Naive B cell (primary cell): ENCODE data around the gene APOA4. TPM values are rescaled to one million over a fixed set of nuclear protein-coding genes. Genes with fewer than 3 reads are reported as not detected.

Experiments
- ATAC-seq, 2 donors: fragments of 150-1000 bp; cut with Tn5 transposase; 2 replicates each; pipeline ENCODE4 v1.10.0; 2021; ENCODE audit warnings: low read depth in 2 of 2, mild to moderate bottlenecking in 2 of 2, moderate library complexity in 2 of 2
- DNase-seq: peaks from one replicate; pipeline ENCODE4 v3.0.0; 2022
- H3K27ac Mint-ChIP-seq, 6 donors: one replicate each; pipeline ENCODE4 v1.8.0; 2020 to 2022; ENCODE audit warnings: mild to moderate bottlenecking in 6 of 6, mixed read lengths in 6 of 6, moderate library complexity in 5 of 6, inconsistent platforms in 2 of 6
- H3K27me3 Mint-ChIP-seq, 3 donors: one replicate each; pipeline ENCODE4 v1.8.0; 2021 to 2022; ENCODE audit warnings: mixed read lengths in 3 of 3, mild to moderate bottlenecking in 1 of 3
- H3K36me3 Mint-ChIP-seq, 2 donors: one replicate each; pipeline ENCODE4 v1.8.0; 2020 to 2022; ENCODE audit warnings: mixed read lengths in 2 of 2, inconsistent platforms in 1 of 2, mild to moderate bottlenecking in 1 of 2
- H3K4me1 Mint-ChIP-seq, 3 donors: one replicate each; pipeline ENCODE4 v1.8.0; 2020 to 2022; ENCODE audit warnings: mixed read lengths in 3 of 3, inconsistent platforms in 1 of 3, mild to moderate bottlenecking in 1 of 3, moderate library complexity in 1 of 3
- H3K4me3 Mint-ChIP-seq, 8 donors: one replicate each; pipeline ENCODE4 v1.8.0; 2020 to 2022; ENCODE audit warnings: mild to moderate bottlenecking in 8 of 8, mixed read lengths in 8 of 8, moderate library complexity in 8 of 8, inconsistent platforms in 2 of 8
- H3K9me3 Mint-ChIP-seq, 7 donors: one replicate each; pipeline ENCODE4 v1.8.0; 2020 to 2022; ENCODE audit warnings: mixed read lengths in 7 of 7, mild to moderate bottlenecking in 5 of 7, inconsistent platforms in 2 of 7, moderate library complexity in 1 of 7
- polyA plus RNA-seq, 6 donors: library from polyadenylated mRNA; unstranded; fragments of 300-500 nt; fragmentation: Illumina TruSeq; gene quantifications; one replicate each; pipeline ENCODE4 v1.2.3, GENCODE V29; 2021; ENCODE audit warnings: low read depth in 6 of 6

Gene APOA4
- polyA plus RNA-seq, 6 donors from 2014 or later: not detected

- DNase-seq (no peak), ATAC-seq (no peak)
- H3K27me3 Mint-ChIP-seq: peaks cover 8 to 24% (median 19%) of the 10 kb centered on the region in 3 donors
- no peak overlapping the region for H3K27ac Mint-ChIP-seq
- H3K36me3 Mint-ChIP-seq: no peaks in the 10 kb centered on the region
- no peaks in the 10 kb centered on the region for H3K9me3 Mint-ChIP-seq
- H3K4me3 Mint-ChIP-seq: no peak overlapping the region
- no peaks in the 10 kb centered on the region for H3K4me1 Mint-ChIP-seq
These were observed 24.7 kb downstream of the APOA4 start for GRCh38 chr11:116798368-116798767.

- Mint-ChIP-seq H3K36me3 (no peaks in the 10 kb centered on the region), H3K27me3 (peaks cover 12 to 24% (median 16%) of the 10 kb centered on the region in 3 donors), H3K4me3 (no peak overlapping the region), H3K4me1 (peaks cover 0 to 4% (median 0%) of the 10 kb centered on the region in 3 donors), H3K27ac (no peak overlapping the region), H3K9me3 (no peaks in the 10 kb centered on the region)
- DNase-seq (no peak), ATAC-seq (no peak)
These were observed 25.3 kb downstream of the APOA4 start for GRCh38 chr11:116797816-116798215.

GRCh38 chr11:116796548-116796947 is 26.6 kb downstream of the APOA4 start:
- H3K9me3 Mint-ChIP-seq: no peaks in the 10 kb centered on the region
- no peak overlapping the region for H3K4me3 Mint-ChIP-seq
- H3K4me1 Mint-ChIP-seq: peaks cover 0 to 5% (median under 1%) of the 10 kb centered on the region in 3 donors
- no peaks in the 10 kb centered on the region for H3K36me3 Mint-ChIP-seq
- H3K27me3 Mint-ChIP-seq: peaks cover 8 to 24% (median 9%) of the 10 kb centered on the region in 3 donors
- no peak for ATAC-seq
- H3K27ac Mint-ChIP-seq: no peak overlapping the region
- DNase-seq: no peak

- no peaks in the 10 kb centered on the region for H3K9me3 Mint-ChIP-seq
- H3K27me3 Mint-ChIP-seq: peaks cover 5 to 24% (median 18%) of the 10 kb centered on the region in 3 donors
- DNase-seq: no peak
- H3K4me1 Mint-ChIP-seq: peaks cover 6 to 10% (median 9%) of the 10 kb centered on the region in 3 donors
- no peak for ATAC-seq
- no peak overlapping the region for H3K27ac Mint-ChIP-seq
- H3K4me3 Mint-ChIP-seq: no peak overlapping the region
- no peaks in the 10 kb centered on the region for H3K36me3 Mint-ChIP-seq
These were observed 28.3 kb downstream of the APOA4 start for GRCh38 chr11:116794851-116795250.

GRCh38 chr11:116793772-116794097 is 29.4 kb downstream of the APOA4 start:
- DNase-seq (no peak), ATAC-seq (no peak)
- Mint-ChIP-seq H3K27me3 (peaks cover 5 to 19% (median 18%) of the 10 kb centered on the region in 3 donors), H3K4me1 (peaks cover 7 to 13% (median 10%) of the 10 kb centered on the region in 3 donors), H3K36me3 (no peaks in the 10 kb centered on the region), H3K27ac (peak overlapping the region in 1 of 6 donors; percentile 18), H3K4me3 (no peak overlapping the region), H3K9me3 (no peaks in the 10 kb centered on the region)

GRCh38 chr11:116792869-116793771 is 30.0 kb downstream of the APOA4 start:
- H3K36me3 Mint-ChIP-seq: no peaks in the 10 kb centered on the region
- ATAC-seq: no peak
- no peak for DNase-seq
- H3K9me3 Mint-ChIP-seq: no peaks in the 10 kb centered on the region
- H3K27ac Mint-ChIP-seq: peak overlapping the region in 1 of 6 donors; percentile 18
- H3K27me3 Mint-ChIP-seq: peaks cover 5 to 18% (median 15%) of the 10 kb centered on the region in 3 donors
- no peak overlapping the region for H3K4me3 Mint-ChIP-seq
- H3K4me1 Mint-ChIP-seq: peaks cover 13 to 19% (median 16%) of the 10 kb centered on the region in 3 donors

GRCh38 chr11:116792144-116792868 is 30.8 kb downstream of the APOA4 start:
- Mint-ChIP-seq H3K36me3 (no peaks in the 10 kb centered on the region), H3K27me3 (peaks cover 5 to 18% (median 15%) of the 10 kb centered on the region in 3 donors), H3K4me3 (no peak overlapping the region), H3K27ac (peak overlapping the region in 2 of 6 donors; percentile 6 to 82), H3K9me3 (no peaks in the 10 kb centered on the region), H3K4me1 (peaks cover 16 to 20% (median 17%) of the 10 kb centered on the region in 3 donors)
- DNase-seq (no peak), ATAC-seq (no peak)

GRCh38 chr11:116791813-116792143 is 31.3 kb downstream of the APOA4 start, which contains the start of gene APOA5:
Gene APOA5 (minus strand): TSS chr11:116791879. CDS start chr11:116791860, 19 bp downstream.
- Mint-ChIP-seq H3K27ac (peak within 1 kb of the TSS in 2 of 6 donors; percentile 47 to 82), H3K36me3 (no peaks in the 10 kb centered on the region), H3K4me1 (peaks cover 22 to 26% (median 22%) of the 10 kb centered on the region in 3 donors), H3K4me3 (peak within 1 kb of the TSS in 6 of 8 donors; percentile 6 to 72 (median 42)), H3K9me3 (no peaks in the 10 kb centered on the region), H3K27me3 (peaks cover 5 to 15% (median 13%) of the 10 kb centered on the region in 3 donors)
- no peak for ATAC-seq
- no peak for DNase-seq

GRCh38 chr11:116791002-116791812 is 31.9 kb downstream of the APOA4 start:
- Mint-ChIP-seq H3K4me3 (peak overlapping the region in 6 of 8 donors; percentile 6 to 72 (median 42)), H3K36me3 (no peaks in the 10 kb centered on the region), H3K9me3 (no peaks in the 10 kb centered on the region), H3K4me1 (peaks cover 22 to 31% (median 27%) of the 10 kb centered on the region in 3 donors), H3K27ac (peak overlapping the region in 1 of 6 donors; percentile 47), H3K27me3 (peaks cover 5 to 10% (median 9%) of the 10 kb centered on the region in 3 donors)
- ATAC-seq (peak; percentile 35 to 42), DNase-seq (peak; percentile 59)

- H3K4me3 Mint-ChIP-seq: peak overlapping the region in 2 of 8 donors; percentile 35 to 72
- ATAC-seq: no peak
- H3K4me1 Mint-ChIP-seq: peaks cover 22 to 34% (median 30%) of the 10 kb centered on the region in 3 donors
- no peaks in the 10 kb centered on the region for H3K9me3 Mint-ChIP-seq
- no peak for DNase-seq
- peaks cover 5 to 10% (median 9%) of the 10 kb centered on the region in 3 donors for H3K27me3 Mint-ChIP-seq
- peaks cover 2% of the 10 kb centered on the region in 2 donors for H3K36me3 Mint-ChIP-seq
- no peak overlapping the region for H3K27ac Mint-ChIP-seq
These were observed 32.7 kb downstream of the APOA4 start for GRCh38 chr11:116790167-116791001.

GRCh38 chr11:116788975-116789374 is 34.1 kb downstream of the APOA4 start:
- peaks cover 27 to 41% (median 36%) of the 10 kb centered on the region in 3 donors for H3K4me1 Mint-ChIP-seq
- H3K9me3 Mint-ChIP-seq: no peaks in the 10 kb centered on the region
- peak overlapping the region in 3 of 6 donors; percentile 16 to 98 (median 93) for H3K27ac Mint-ChIP-seq
- ATAC-seq (no peak), DNase-seq (no peak)
- H3K27me3 Mint-ChIP-seq: peaks cover 0 to 9% (median 5%) of the 10 kb centered on the region in 3 donors
- peaks cover 13 to 14% of the 10 kb centered on the region in 2 donors for H3K36me3 Mint-ChIP-seq
- peak overlapping the region in 7 of 8 donors; percentile 71 to 99 (median 98) for H3K4me3 Mint-ChIP-seq

- ATAC-seq (no peak), DNase-seq (no peak)
- Mint-ChIP-seq H3K27me3 (peaks cover 0 to 9% (median 5%) of the 10 kb centered on the region in 3 donors), H3K36me3 (peaks cover 13 to 15% of the 10 kb centered on the region in 2 donors), H3K4me3 (peak overlapping the region; percentile 77 to 99 (median 98)), H3K4me1 (peaks cover 27 to 41% (median 36%) of the 10 kb centered on the region in 3 donors), H3K27ac (peak overlapping the region; percentile 93 to 98 (median 98)), H3K9me3 (no peaks in the 10 kb centered on the region)
These were observed 34.6 kb downstream of the APOA4 start for GRCh38 chr11:116788534-116788933.
